NCI-H345 treated with DMSO at 0.1 percent for 48 hours (cell line): ENCODE measurements around the gene RNF115.

Experiments used
- DNase-seq: peaks from one replicate; lab custom pipeline; 2025; ENCODE audit not compliant: unreplicated experiment; lab: John Stamatoyannopoulos, UW

The RNF115 gene

DNA sequence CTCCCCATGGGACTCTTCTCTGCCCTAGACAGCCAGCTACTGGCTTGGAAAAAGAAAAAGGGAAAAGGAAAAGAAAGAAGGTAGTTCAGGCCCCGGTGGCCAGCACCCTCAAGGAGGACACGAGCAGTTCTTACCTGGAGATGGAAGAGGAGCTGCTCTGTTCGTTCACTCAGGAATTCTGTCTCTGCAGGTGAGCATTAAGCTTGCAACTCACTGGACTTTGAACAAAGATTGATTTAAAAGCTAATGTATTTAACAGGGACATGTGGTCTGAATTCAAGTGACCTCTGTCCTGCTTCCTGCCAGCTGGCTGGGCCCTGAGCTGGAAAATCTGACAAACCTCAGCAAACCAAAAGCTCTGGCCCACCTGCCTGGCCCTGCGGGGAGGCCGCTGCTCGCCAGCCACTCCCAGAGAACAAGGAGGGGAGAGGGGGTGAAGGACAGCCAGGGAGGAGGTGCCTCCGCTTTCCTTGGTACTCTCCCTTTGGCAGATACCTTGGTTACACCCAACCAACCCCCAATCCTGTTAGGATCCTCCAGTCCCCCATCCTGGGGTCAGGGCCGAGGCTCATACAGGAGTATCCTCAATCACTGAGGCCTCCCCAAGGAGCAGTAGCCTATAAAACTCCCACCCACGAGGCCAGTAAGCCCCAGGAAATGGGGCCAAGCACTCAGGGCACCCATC lies 116.6 kb downstream of the RNF115 start, which contains the start of gene PDZK1:
TSS of gene PDZK1 (minus strand) at position 186 of the 685 bp plus-strand sequence. CDS start 19,347 bp downstream, outside the sequence.
- no peak for DNase-seq

DNA sequence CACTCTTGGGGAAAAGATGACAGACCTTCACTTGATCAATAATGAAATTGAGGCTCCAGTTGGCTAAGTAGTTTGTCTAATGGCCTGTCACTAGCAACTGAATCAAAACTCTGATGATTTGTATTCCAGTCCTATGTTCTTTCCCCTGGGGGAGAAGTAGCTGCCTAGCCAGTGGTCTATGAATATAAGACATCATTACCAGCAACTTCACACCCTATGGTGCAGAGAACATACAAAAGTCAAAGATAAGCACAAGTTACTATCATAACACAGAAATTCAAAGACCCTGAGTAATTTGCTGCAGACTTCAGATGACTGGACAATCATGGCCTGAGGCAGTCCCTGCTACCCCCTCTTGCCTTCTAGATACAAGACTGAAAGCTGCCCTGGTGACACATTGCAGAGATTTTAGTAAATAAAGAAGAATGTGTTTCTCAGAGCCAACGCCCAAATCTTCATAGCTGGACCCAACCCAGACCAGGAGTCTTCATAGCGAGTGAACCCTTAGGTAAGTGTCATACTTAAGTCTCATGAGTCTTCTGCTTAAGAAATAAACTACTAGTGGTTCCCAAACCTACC lies 117.7 kb downstream of the RNF115 start:
- no peak for DNase-seq

DNA sequence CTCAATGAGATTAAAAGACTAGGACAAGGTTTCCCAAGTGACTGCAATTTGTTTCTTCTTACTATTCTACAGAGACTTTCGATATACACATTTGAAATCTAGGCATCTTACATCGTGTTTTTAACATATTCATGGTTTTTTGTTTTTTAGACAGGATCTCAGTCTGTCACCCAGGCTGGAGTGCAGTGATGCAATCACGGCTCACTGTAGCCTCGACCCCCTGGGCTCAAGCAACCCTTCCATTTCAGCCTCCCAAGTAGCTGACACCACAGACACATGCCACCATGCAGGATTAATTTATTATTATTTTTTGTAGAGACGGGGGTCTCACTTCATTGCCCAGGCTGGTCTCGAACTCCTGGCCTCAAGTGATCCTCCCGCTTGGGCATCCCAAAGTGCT lies 118.3 kb downstream of the RNF115 start:
- no peak for DNase-seq

DNA sequence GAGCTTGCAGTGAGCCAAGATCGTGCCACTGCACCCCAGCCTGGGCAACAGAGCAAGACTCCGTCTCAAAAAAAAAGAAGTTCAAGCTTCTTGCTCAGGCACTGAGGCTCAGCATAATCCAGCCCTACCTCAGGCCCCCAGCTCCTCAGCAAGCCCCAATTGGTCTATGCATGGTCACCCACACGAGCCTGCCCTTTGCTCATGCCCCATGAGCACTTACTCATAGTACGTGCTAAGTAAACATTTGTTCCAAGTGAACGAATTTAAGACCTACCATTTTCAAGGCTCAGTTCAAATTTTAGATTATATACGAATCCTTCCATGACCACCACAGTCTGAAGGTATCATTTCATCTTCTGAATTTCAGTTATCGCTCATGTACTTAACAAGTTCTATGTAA lies 121.1 kb downstream of the RNF115 start:
- no peak for DNase-seq

DNA sequence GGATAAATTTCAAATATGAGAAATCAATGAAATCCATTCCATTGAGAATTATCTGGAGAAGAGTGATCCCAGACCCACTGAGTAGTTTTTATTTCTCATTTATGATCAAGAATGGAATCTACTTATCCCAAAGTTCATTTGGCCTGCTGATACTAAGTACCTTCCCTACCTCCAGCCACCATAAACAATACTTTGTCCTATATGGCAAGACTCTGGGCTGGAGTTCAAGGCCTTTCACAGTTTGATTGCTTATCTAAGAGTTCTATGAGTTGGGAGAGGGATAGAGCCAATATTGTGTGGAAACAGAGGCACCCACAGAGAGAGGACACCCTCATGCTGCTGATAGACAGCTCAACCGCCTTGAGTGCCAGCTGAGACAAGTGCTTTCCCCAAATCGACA lies 121.8 kb downstream of the RNF115 start:
- no peak for DNase-seq

DNA sequence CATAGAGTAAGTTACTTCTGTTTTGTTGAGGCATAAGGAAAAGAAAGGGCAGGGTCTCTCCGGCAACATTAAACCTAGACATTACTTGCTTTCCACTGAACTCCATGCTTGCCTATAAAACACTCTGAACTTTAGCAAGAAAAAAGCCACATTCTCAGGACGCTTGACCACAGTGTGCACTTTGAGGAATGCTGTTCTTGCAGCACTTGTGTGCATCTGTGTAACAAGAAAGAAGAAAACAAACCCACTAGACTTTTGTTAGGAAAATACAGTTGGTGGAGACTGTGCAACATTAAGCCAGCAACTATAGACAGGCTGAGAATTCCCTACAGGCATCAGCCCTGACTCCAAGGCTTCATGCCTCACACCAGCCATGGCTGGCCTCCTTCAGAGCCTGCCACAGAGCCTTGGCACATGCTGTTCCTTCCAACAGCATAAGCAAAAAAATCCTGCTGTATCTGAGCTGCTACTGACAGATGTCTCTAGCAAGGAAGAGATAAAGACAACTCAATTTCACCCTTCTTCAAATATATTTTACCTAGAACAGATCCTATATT lies 122.5 kb downstream of the RNF115 start:
- no peak for DNase-seq

DNA sequence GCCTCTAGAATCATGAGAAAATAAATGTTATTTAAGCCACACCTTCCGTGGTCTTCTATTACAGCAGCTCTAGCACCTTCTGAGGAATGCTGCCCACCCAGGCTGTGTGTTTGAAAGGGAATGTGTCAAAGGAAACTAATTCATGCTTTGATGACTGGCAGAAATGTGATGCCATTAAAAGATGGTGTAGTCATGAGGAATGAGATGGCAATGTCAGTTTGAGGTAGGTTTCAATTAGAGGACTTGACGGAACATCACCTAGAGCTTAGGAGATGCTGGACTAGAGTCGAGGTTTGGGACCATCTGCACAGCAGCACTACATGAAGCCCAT lies 127.3 kb downstream of the RNF115 start:
- DNase-seq: no peak

DNA sequence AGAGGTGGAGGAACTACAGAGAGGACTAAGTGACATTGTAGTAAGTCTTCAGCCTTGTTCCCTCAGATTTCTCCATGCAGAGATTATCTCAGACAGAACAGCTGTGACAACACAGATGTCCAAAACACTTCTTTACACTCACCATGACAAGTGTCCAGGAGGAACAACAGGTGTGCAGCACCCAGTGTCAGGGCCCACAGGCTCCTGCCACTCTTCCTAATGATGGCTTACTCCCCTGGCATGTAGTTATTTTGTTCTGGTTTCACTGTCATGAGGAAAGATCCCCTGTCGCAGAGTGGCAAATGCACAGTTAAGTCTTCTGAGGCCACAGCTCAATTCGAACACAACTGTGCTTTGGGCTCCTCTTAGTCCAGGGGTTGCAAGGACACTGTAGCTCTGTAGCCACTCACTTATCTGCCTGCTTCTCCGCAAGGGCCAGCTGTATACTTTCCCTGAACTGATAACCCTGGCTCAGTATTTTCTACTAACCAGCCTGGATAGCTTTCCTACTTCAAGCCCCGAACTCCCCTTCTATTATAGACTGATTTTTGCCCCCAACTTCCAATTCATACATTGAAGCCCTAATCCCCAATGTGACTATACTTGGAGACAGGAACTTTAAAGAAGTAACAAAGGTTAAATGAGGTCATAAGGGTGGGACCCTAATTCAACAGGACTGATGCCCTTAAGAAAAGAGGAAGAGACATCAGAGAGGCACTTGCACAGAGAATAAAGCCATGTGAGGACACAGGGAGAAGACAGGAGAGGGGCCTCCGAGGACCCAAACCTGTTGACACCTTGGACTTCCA lies 127.9 kb downstream of the RNF115 start:
- DNase-seq: no peak

DNA sequence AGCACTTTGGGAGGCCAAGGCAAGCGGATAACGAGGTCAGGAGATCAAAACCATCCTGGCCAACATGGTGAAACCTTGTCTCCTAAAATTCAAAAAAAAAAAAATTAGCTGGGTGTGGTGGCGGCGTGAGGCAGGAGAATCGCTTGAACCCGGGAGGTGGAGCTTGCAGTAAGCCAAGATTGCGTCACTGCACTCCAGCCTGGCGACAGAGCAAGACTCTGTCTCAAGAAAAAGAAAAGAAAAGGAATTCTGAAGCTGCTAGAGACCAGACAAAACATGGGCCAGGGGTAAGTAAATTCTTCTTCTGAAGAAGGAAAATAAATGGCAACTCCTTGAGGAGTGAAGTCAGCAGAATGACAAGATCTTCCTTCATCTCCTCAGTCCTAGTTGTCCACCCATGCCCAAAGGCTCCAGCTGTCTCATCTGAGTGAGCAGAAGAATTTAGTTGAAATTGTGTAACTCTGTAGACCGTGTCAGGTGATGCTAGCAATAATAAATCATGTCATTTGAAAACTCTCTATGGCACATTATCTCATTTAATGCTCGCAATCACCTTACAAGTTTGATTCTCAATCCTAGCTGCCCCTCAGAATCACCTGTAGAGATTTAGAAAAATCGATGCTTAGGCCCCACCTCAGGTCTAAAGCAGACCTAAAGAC lies 131.0 kb downstream of the RNF115 start:
- DNase-seq: no peak

DNA sequence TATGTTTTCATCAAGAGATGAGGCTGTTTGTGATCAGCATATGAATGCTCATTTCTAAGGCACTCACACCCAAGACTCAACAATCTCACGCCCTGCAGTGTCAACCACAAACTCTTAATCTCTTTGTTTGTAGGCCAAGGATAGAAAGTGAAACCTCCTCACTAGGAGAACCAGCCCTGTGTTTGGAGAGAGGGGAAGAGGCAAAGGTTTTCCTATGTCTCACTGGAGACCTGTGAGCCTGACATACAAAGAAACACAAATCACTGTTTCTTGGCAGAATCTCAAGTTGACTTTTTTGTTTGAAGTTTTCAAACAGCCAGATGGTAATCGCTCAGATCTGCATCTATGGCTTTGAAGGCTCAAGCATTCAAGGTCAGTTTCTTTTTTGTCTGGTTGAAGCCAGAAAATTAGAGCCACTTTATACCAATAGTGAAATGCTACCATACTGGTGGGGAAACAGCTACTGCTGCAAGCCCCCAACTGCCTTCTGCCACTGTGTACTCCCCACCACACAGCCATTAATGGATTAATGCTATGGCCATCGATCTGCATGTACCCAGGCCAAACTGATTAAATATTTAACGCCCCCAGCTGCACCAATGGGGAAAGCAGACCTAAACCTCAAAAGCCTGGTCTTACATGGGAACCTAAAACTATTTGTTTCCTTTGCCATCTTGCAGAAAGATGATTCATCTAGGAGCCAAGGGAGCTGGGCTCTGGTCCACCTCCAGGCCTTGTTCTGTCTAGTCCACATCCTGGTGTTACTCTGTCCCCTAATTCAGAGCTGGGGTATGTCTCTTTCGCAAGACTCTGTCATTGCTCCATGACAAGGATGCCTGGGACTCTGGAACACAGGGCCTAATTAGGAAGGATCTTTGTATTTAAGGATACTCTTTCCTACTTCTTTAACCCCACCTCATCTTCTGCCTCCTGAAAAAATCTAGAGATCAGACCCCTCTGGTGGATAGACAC lies 133.0 kb downstream of the RNF115 start:
- no peak for DNase-seq

DNA sequence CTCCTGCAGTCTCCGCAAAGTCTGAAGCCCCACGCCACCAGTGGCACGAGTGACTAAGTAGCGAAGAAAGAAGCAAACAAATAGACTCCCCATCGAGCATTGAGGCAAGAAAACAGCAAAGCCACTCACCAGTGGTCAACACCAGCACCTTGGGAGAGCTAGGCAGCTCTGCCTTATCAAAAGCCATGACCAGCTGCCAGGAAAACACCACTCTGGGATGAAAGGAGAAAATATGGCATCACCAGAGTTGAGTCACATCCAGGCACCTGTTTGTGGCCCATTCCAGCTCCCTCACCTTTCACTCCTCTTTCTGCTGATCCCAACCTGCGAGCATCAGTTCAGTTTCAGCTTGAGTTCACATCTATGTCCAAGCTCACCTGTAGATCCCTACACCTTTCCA lies 134.0 kb downstream of the RNF115 start:
- DNase-seq: no peak

DNA sequence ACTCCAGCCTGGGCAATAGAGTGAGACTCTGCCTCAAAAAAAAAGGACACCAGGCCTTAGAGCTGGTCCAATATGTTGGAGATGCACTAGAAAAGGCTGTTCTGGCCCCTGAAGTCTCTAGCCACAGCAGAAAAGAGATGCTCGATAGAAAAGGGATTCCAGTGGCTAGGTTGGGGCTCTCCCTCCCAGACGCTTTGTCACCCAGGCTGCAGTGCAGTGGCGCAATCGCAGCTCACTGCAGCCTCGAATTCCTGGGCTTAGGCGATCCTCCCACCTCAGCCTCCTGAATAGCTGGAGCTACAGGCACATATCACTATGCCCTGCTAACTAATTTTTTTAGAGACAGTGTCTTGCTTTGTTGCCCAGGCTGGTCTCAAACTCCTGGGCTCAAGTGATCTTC lies 135.0 kb downstream of the RNF115 start:
- no peak for DNase-seq
